Mesenchymal stem cell (in vitro differentiated cells and primary cell): ENCODE results near the gene CNGA1.
A peak's percentile ranks its signal among the peaks of the same experiment; 100 is the strongest.

Source experiments
- DNase-seq: peaks from one replicate; pipeline ENCODE4 v3.0.0-alpha.2; 2013
- H2AFZ ChIP-seq: one replicate; pipeline ENCODE4 v1.6.1; 2013; ENCODE audit warnings: low read depth, mild to moderate bottlenecking, control low read depth, inconsistent platforms, low read length, moderate library complexity
- H2AK5ac ChIP-seq: 2 replicates; pipeline ENCODE4 v1.6.1; 2013; ENCODE audit warnings: low read length, moderate library complexity, mild to moderate bottlenecking, inconsistent platforms; ENCODE audit not compliant: severe bottlenecking
- H2BK120ac ChIP-seq: one replicate; pipeline ENCODE4 v1.6.1; 2013; ENCODE audit warnings: low read depth, mild to moderate bottlenecking, inconsistent platforms, low read length, moderate library complexity
- H2BK12ac ChIP-seq, 2 experiments: one replicate each; pipeline ENCODE4 v1.6.1; 2013; ENCODE audit warnings: inconsistent platforms in 2 of 2, low read length in 2 of 2, mild to moderate bottlenecking in 2 of 2, moderate library complexity in 2 of 2, control low read depth in 1 of 2
- H2BK15ac ChIP-seq: one replicate; pipeline ENCODE4 v1.6.1; 2013; ENCODE audit warnings: mild to moderate bottlenecking, low read depth, inconsistent platforms; ENCODE audit not compliant: poor library complexity, severe bottlenecking
- H2BK5ac ChIP-seq: 2 replicates; pipeline ENCODE4 v1.6.1; 2013; ENCODE audit warnings: low read depth, mild to moderate bottlenecking, low read length, control low read depth, inconsistent platforms; ENCODE audit not compliant: poor library complexity, severe bottlenecking
- H3K14ac ChIP-seq, 2 experiments: one replicate each; pipeline ENCODE4 v1.6.1; 2013; ENCODE audit warnings: inconsistent platforms in 2 of 2, low read length in 2 of 2, control low read depth in 1 of 2, mild to moderate bottlenecking in 1 of 2, moderate library complexity in 1 of 2
- H3K18ac ChIP-seq, 2 experiments: one replicate each; pipeline ENCODE4 v1.6.1; 2013; ENCODE audit warnings: inconsistent platforms in 2 of 2, low read length in 2 of 2, control low read depth in 1 of 2, low read depth in 1 of 2, mild to moderate bottlenecking in 1 of 2
- H3K23ac ChIP-seq, 2 experiments: one replicate each; pipeline ENCODE4 v1.6.1; 2013; ENCODE audit warnings: inconsistent platforms in 2 of 2, low read length in 2 of 2, mild to moderate bottlenecking in 2 of 2, moderate library complexity in 2 of 2, control low read depth in 1 of 2
- H3K27ac ChIP-seq: 2 replicates; pipeline ENCODE4 v1.5.1; 2013; ENCODE audit warnings: mild to moderate bottlenecking, moderate library complexity, low read length, control low read depth, inconsistent platforms; ENCODE audit not compliant: poor library complexity, severe bottlenecking
- H3K27me3 ChIP-seq, 2 experiments: 2 replicates each; pipeline versions ENCODE4 v1.6.1 to v1.7.0; 2013; ENCODE audit warnings: low read length in 2 of 2, mild to moderate bottlenecking in 2 of 2, moderate library complexity in 2 of 2, control low read depth in 1 of 2, inconsistent platforms in 1 of 2; ENCODE audit not compliant: control insufficient read depth in 1 of 2, insufficient read depth in 1 of 2
- H3K36me3 ChIP-seq, 2 experiments: 2 replicates each; pipeline versions ENCODE4 v1.6.1 to v1.7.0; 2013; ENCODE audit warnings: low read length in 2 of 2, control low read depth in 1 of 2, inconsistent platforms in 1 of 2, low read depth in 1 of 2, mild to moderate bottlenecking in 1 of 2; ENCODE audit not compliant: insufficient read depth in 2 of 2, control insufficient read depth in 1 of 2
- H3K4ac ChIP-seq, 2 experiments: one replicate each; pipeline ENCODE4 v1.6.1; 2013; ENCODE audit warnings: inconsistent platforms in 2 of 2, low read length in 2 of 2, mild to moderate bottlenecking in 2 of 2, moderate library complexity in 2 of 2, control low read depth in 1 of 2, low read depth in 1 of 2
- H3K4me1 ChIP-seq: 2 replicates; pipeline ENCODE4 v1.6.1; 2013; ENCODE audit warnings: low read depth, low read length, control low read depth; ENCODE audit not compliant: control insufficient read depth, insufficient read depth
- H3K4me2 ChIP-seq: 2 replicates; pipeline ENCODE4 v1.6.1; 2013; ENCODE audit warnings: low read length, mild to moderate bottlenecking, inconsistent platforms; ENCODE audit not compliant: poor library complexity, severe bottlenecking
- H3K4me3 ChIP-seq, 2 experiments: 2 replicates each; pipeline versions ENCODE4 v1.5.1 to v1.7.0; 2013; ENCODE audit warnings: low read length in 2 of 2, mild to moderate bottlenecking in 2 of 2, control low read depth in 1 of 2, low read depth in 1 of 2; ENCODE audit not compliant: insufficient read depth in 1 of 2
- H3K79me1 ChIP-seq: replicated peaks from 2 replicates; pipeline ENCODE4 v1.6.1; 2013; ENCODE audit warnings: mild to moderate bottlenecking, control low read depth, low read length, inconsistent platforms; ENCODE audit not compliant: poor library complexity, severe bottlenecking
- H3K9ac ChIP-seq: 2 replicates; pipeline ENCODE4 v1.7.0; 2013; ENCODE audit warnings: mild to moderate bottlenecking, low read length, moderate library complexity
- H3K9me3 ChIP-seq: 2 replicates; pipeline ENCODE4 v1.7.0; 2013; ENCODE audit warnings: mild to moderate bottlenecking, low read length; ENCODE audit not compliant: control insufficient read depth
- H4K8ac ChIP-seq: one replicate; pipeline ENCODE4 v1.6.1; 2013; ENCODE audit warnings: inconsistent platforms, mild to moderate bottlenecking, low read length, moderate library complexity
- H4K91ac ChIP-seq: one replicate; pipeline ENCODE4 v1.6.1; 2013; ENCODE audit warnings: mild to moderate bottlenecking, low read length, inconsistent platforms
- WGBS: methylation state at CpG from one replicate; pipeline ENCODE4 v1.1.7; 2013; ENCODE audit warnings: mixed read lengths; 5-methylcytosine and 5-hydroxymethylcytosine counted together

The CNGA1 gene

GRCh38 chr4:47954245-47954644 lies 62.2 kb downstream of the CNGA1 start:
- no peak overlapping the region for H3K4me2 ChIP-seq
- H3K79me1 ChIP-seq, result no peaks in the 10 kb centered on the region
- no peak overlapping the region for H4K8ac ChIP-seq
- no peak overlapping the region for H2BK15ac ChIP-seq
- H3K18ac ChIP-seq, result no peak overlapping the region
- no peak overlapping the region for H2AK5ac ChIP-seq
- H3K27me3 ChIP-seq, result peaks cover 0 to 10% of the 10 kb centered on the region in 2 experiments
- WGBS, result 79% methylated on average over 9 of the region's 10 CpGs
- no peak for DNase-seq
- H2AFZ ChIP-seq, result no peak overlapping the region
- no peaks in the 10 kb centered on the region for H3K9me3 ChIP-seq
- H3K36me3 ChIP-seq, result no peaks in the 10 kb centered on the region
- H3K14ac ChIP-seq, result no peak overlapping the region
- no peak overlapping the region for H3K27ac ChIP-seq
- H2BK5ac ChIP-seq, result no peak overlapping the region
- H3K23ac ChIP-seq, result no peak overlapping the region
- no peak overlapping the region for H2BK120ac ChIP-seq
- no peak overlapping the region for H3K4ac ChIP-seq
- H2BK12ac ChIP-seq, result no peak overlapping the region
- H3K9ac ChIP-seq, result no peak overlapping the region
- H3K4me1 ChIP-seq, result no peaks in the 10 kb centered on the region
- H3K4me3 ChIP-seq, result no peak overlapping the region
- no peak overlapping the region for H4K91ac ChIP-seq

- WGBS, result 85% methylated on average over 5 of the region's 5 CpGs
- no peaks in the 10 kb centered on the region for H3K79me1 ChIP-seq
- no peak overlapping the region for H2BK120ac ChIP-seq
- H2BK5ac ChIP-seq, result no peak overlapping the region
- H3K4me3 ChIP-seq, result no peak overlapping the region
- H3K9ac ChIP-seq, result no peak overlapping the region
- no peak overlapping the region for H4K8ac ChIP-seq
- no peaks in the 10 kb centered on the region for H3K36me3 ChIP-seq
- H3K23ac ChIP-seq, result no peak overlapping the region
- H3K18ac ChIP-seq, result no peak overlapping the region
- no peak overlapping the region for H3K4me2 ChIP-seq
- no peak overlapping the region for H2AFZ ChIP-seq
- H3K27me3 ChIP-seq, result peaks cover 0 to under 1% of the 10 kb centered on the region in 2 experiments
- H3K9me3 ChIP-seq, result no peaks in the 10 kb centered on the region
- H3K14ac ChIP-seq, result no peak overlapping the region
- no peak overlapping the region for H3K4ac ChIP-seq
- H3K27ac ChIP-seq, result no peak overlapping the region
- no peak overlapping the region for H2AK5ac ChIP-seq
- no peak for DNase-seq
- no peak overlapping the region for H2BK15ac ChIP-seq
- peaks cover 2% of the 10 kb centered on the region for H3K4me1 ChIP-seq
- H2BK12ac ChIP-seq, result no peak overlapping the region
- H4K91ac ChIP-seq, result no peak overlapping the region
Observed at GRCh38 chr4:47945930-47946726, 70.4 kb downstream of the CNGA1 start.

GRCh38 chr4:47942081-47942819 lies 74.2 kb downstream of the CNGA1 start:
- Histone ChIP-seq H4K8ac (no peak overlapping the region), H3K14ac (peak overlapping the region in 1 of 2 experiments; percentile 48), H3K23ac (no peak overlapping the region), H3K79me1 (no peaks in the 10 kb centered on the region), H2BK15ac (no peak overlapping the region), H4K91ac (no peak overlapping the region), H3K9me3 (no peaks in the 10 kb centered on the region), H2AK5ac (no peak overlapping the region), H3K9ac (no peak overlapping the region), H3K4me2 (no peak overlapping the region), H3K4me1 (peaks cover 2% of the 10 kb centered on the region), H2AFZ (no peak overlapping the region), H3K4ac (no peak overlapping the region), H3K4me3 (no peak overlapping the region), H3K27me3 (peaks cover 0 to 9% of the 10 kb centered on the region in 2 experiments), H3K27ac (no peak overlapping the region), H2BK120ac (no peak overlapping the region), H2BK12ac (no peak overlapping the region), H3K18ac (no peak overlapping the region), H2BK5ac (no peak overlapping the region), H3K36me3 (no peaks in the 10 kb centered on the region)
- no peak for DNase-seq
- 54% methylated on average over 5 of the region's 10 CpGs for WGBS

GRCh38 chr4:47939456-47939855 lies 77.0 kb downstream of the CNGA1 start:
- H3K27me3 ChIP-seq, result peaks cover 0 to 31% of the 10 kb centered on the region in 2 experiments
- peaks cover 2% of the 10 kb centered on the region for H3K4me1 ChIP-seq
- H3K9ac ChIP-seq, result no peak overlapping the region
- no peak overlapping the region for H2BK120ac ChIP-seq
- H2BK5ac ChIP-seq, result no peak overlapping the region
- no peaks in the 10 kb centered on the region for H3K36me3 ChIP-seq
- H3K4me3 ChIP-seq, result no peak overlapping the region
- no peak for DNase-seq
- no peak overlapping the region for H3K27ac ChIP-seq
- H3K4ac ChIP-seq, result no peak overlapping the region
- H3K14ac ChIP-seq, result no peak overlapping the region
- H2AFZ ChIP-seq, result no peak overlapping the region
- no peaks in the 10 kb centered on the region for H3K79me1 ChIP-seq
- H4K8ac ChIP-seq, result no peak overlapping the region
- no peak overlapping the region for H2AK5ac ChIP-seq
- no peak overlapping the region for H2BK15ac ChIP-seq
- no peaks in the 10 kb centered on the region for H3K9me3 ChIP-seq
- no peak overlapping the region for H3K23ac ChIP-seq
- no peak overlapping the region for H4K91ac ChIP-seq
- no peak overlapping the region for H3K4me2 ChIP-seq
- no peak overlapping the region for H3K18ac ChIP-seq
- WGBS, result 89% methylated on average over 5 of the region's 5 CpGs
- no peak overlapping the region for H2BK12ac ChIP-seq
